MG63 (cell line): ENCODE results near the gene RHOH. TPM values are rescaled to one million over a fixed set of nuclear protein-coding genes. Genes with fewer than 3 reads are reported as not detected.

Experiments
- DNase-seq: peaks from one replicate; pipeline ENCODE4 v3.0.0-alpha.2; 2020
- H3K27me3 ChIP-seq: fragments of 250-450 bp; sonication (Bioruptor Pico); 2 replicates; pipeline ENCODE4 v1.5.1; 2020; ENCODE audit warnings: mild to moderate bottlenecking, moderate library complexity
- H3K36me3 ChIP-seq: fragments of 250-450 bp; sonication (Bioruptor Pico); 2 replicates; pipeline ENCODE4 v1.5.1; 2020; ENCODE audit warnings: mild to moderate bottlenecking, moderate library complexity
- H3K4me3 ChIP-seq: fragments of 250-450 bp; sonication (Bioruptor Pico); 2 replicates; pipeline ENCODE4 v1.5.1; 2020; ENCODE audit warnings: mild to moderate bottlenecking, moderate library complexity
- H3K9me3 ChIP-seq: fragments of 250-450 bp; sonication (Bioruptor Pico); 2 replicates; pipeline ENCODE4 v1.5.1; 2020; ENCODE audit warnings: mild to moderate bottlenecking, moderate library complexity
- total RNA-seq: library from RNA; depleted of rRNA; stranded (reverse); fragments of >200 nt; shearing (Covaris generic); gene quantifications from 2 replicates; pipeline ENCODE4 v1.2.3, GENCODE V29; 2014; ENCODE audit warnings: low replicate concordance

RHOH gene
- total RNA-seq, 1 experiment from 2014 or later, result not detected

GRCh38 chr4:40197879-40198689 is 1.3 kb downstream of the RHOH start:
- Histone ChIP-seq H3K36me3 (no peaks in the 10 kb centered on the region), H3K9me3 (no peaks in the 10 kb centered on the region), H3K27me3 (no peaks in the 10 kb centered on the region), H3K4me3 (no peak overlapping the region)
- DNase-seq, result no peak

- no peaks in the 10 kb centered on the region for H3K27me3 ChIP-seq
- no peak for DNase-seq
- H3K36me3 ChIP-seq, result no peaks in the 10 kb centered on the region
- no peaks in the 10 kb centered on the region for H3K9me3 ChIP-seq
- H3K4me3 ChIP-seq, result no peak overlapping the region
These were observed 2.4 kb downstream of the RHOH start for GRCh38 chr4:40199179-40199670.

GRCh38 chr4:40199999-40200874 is 3.4 kb downstream of the RHOH start:
- no peak overlapping the region for H3K4me3 ChIP-seq
- DNase-seq, result no peak
- no peaks in the 10 kb centered on the region for H3K36me3 ChIP-seq
- no peaks in the 10 kb centered on the region for H3K27me3 ChIP-seq
- no peaks in the 10 kb centered on the region for H3K9me3 ChIP-seq

GRCh38 chr4:40200875-40201801 is 4.3 kb downstream of the RHOH start:
- DNase-seq, result no peak
- H3K9me3 ChIP-seq, result no peaks in the 10 kb centered on the region
- no peak overlapping the region for H3K4me3 ChIP-seq
- no peaks in the 10 kb centered on the region for H3K27me3 ChIP-seq
- H3K36me3 ChIP-seq, result no peaks in the 10 kb centered on the region

- H3K9me3 ChIP-seq, result no peaks in the 10 kb centered on the region
- H3K4me3 ChIP-seq, result no peak overlapping the region
- no peaks in the 10 kb centered on the region for H3K27me3 ChIP-seq
- H3K36me3 ChIP-seq, result no peaks in the 10 kb centered on the region
- DNase-seq, result no peak
These were observed 5.1 kb downstream of the RHOH start for GRCh38 chr4:40201898-40202297.

GRCh38 chr4:40202474-40202873 is 5.6 kb downstream of the RHOH start:
- Histone ChIP-seq H3K4me3 (no peak overlapping the region), H3K36me3 (no peaks in the 10 kb centered on the region), H3K9me3 (no peaks in the 10 kb centered on the region), H3K27me3 (no peaks in the 10 kb centered on the region)
- no peak for DNase-seq

GRCh38 chr4:40204507-40205258 is 7.9 kb downstream of the RHOH start:
- Histone ChIP-seq H3K4me3 (no peak overlapping the region), H3K27me3 (no peaks in the 10 kb centered on the region), H3K36me3 (no peaks in the 10 kb centered on the region), H3K9me3 (no peaks in the 10 kb centered on the region)
- DNase-seq, result no peak

- Histone ChIP-seq H3K27me3 (no peaks in the 10 kb centered on the region), H3K4me3 (no peak overlapping the region), H3K9me3 (no peaks in the 10 kb centered on the region), H3K36me3 (no peaks in the 10 kb centered on the region)
- no peak for DNase-seq
These were observed 8.7 kb downstream of the RHOH start for GRCh38 chr4:40205259-40206198.

GRCh38 chr4:40206426-40206825 is 9.6 kb downstream of the RHOH start:
- Histone ChIP-seq H3K36me3 (no peaks in the 10 kb centered on the region), H3K9me3 (no peaks in the 10 kb centered on the region), H3K4me3 (no peak overlapping the region), H3K27me3 (no peaks in the 10 kb centered on the region)
- DNase-seq, result no peak

GRCh38 chr4:40209401-40209800 is 12.6 kb downstream of the RHOH start:
- H3K36me3 ChIP-seq, result no peaks in the 10 kb centered on the region
- no peaks in the 10 kb centered on the region for H3K27me3 ChIP-seq
- no peaks in the 10 kb centered on the region for H3K9me3 ChIP-seq
- DNase-seq, result no peak
- no peak overlapping the region for H3K4me3 ChIP-seq

GRCh38 chr4:40210776-40211175 is 13.9 kb downstream of the RHOH start:
- no peak overlapping the region for H3K4me3 ChIP-seq
- no peaks in the 10 kb centered on the region for H3K27me3 ChIP-seq
- H3K9me3 ChIP-seq, result no peaks in the 10 kb centered on the region
- H3K36me3 ChIP-seq, result no peaks in the 10 kb centered on the region
- no peak for DNase-seq

- H3K36me3 ChIP-seq, result no peaks in the 10 kb centered on the region
- no peak overlapping the region for H3K4me3 ChIP-seq
- H3K9me3 ChIP-seq, result no peaks in the 10 kb centered on the region
- DNase-seq, result no peak
- no peaks in the 10 kb centered on the region for H3K27me3 ChIP-seq
These were observed 14.7 kb downstream of the RHOH start for GRCh38 chr4:40211224-40212185.

GRCh38 chr4:40212674-40213527 is 16.1 kb downstream of the RHOH start:
- Histone ChIP-seq H3K27me3 (no peaks in the 10 kb centered on the region), H3K36me3 (no peaks in the 10 kb centered on the region), H3K9me3 (no peaks in the 10 kb centered on the region), H3K4me3 (no peak overlapping the region)
- no peak for DNase-seq
